ENCODE results near the gene MED29. TPM values are rescaled to one million over a fixed set of nuclear protein-coding genes. Genes with fewer than 3 reads are reported as not detected.

The MED29 gene
- total and polyA plus RNA-seq, 10 of the 15 experiments (the other 5 are each of a cell fraction or from before 2014, with no cell fraction given), result 3.2 to 36.6 (median 22.8) TPM

DNA sequence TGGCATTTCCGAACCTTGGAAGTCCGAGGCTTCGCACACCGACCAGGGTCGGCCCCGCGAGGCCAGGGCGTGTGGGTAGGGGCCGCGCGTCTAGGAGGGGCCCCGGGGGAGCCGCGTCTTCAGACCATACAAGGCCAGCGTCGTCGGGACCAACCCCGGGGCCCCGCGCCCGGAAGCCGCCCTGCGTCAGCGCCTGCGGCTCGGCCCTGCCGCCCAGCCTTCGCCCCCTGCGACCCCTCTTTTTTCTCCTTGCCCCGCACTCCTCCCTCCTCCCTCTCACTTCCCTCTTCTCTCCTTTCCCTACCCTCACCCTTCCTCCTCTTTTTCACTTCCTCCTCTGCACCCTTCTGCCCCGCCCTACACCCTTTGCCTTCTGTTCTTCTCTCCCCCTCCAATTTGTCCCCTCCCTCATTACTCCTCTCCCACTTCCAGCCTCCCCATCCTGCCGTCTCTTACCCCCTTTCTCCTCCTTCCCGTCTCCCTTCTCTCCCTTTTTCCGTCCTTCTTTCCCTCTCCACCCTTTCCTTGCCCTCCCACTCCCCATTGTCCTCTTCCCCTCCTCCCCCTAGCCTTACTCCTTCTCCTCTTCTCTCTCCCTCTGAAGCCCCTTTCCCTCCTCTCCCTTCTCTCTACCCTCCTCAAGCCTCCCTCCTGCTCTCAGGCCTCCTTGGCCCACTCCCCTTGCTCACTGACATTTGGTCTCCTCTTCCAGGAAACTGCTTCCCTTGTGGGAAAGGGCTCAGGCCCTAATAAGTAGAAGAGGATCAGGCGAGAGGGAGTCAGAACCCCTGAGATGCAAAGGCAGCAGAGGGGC is 19.0 kb downstream of the MED29 start:
- no peaks in the 10 kb centered on the region for H4K20me1 ChIP-seq (ENCODE audit: control insufficient read depth, insufficient read depth)
- H3K36me3 ChIP-seq (ENCODE audit: control insufficient read depth in 2 of 2, insufficient read depth in 2 of 2, low read length in 1 of 2), result peaks cover 2 to 6% of the 10 kb centered on the region in 2 experiments; a peak in 2 of 4 replicates
- in situ Hi-C loops (cut with MboI) (loop anchor here (5.0 kb wide), 1 partner anchor 288 kb away; no protein-coding TSS in a partner anchor), intact Hi-C loops (cut with micrococcal nuclease; ENCODE audit: unreplicated experiment) (loop anchor here (5.0 to 10.0 kb wide), 3 partner anchors 125 to 378 kb away; partner anchors contain the start of genes EID2B and FBXO27)
- no peaks in the 10 kb centered on the region for H3K9me3 ChIP-seq (replicated peaks; ENCODE audit: control insufficient read depth, insufficient read depth, low read length)
- BruUV-seq (replicated peaks), result no TSS peak
- peaks cover 71% of the 10 kb centered on the region for H3K79me2 ChIP-seq (ENCODE audit: control insufficient read depth, insufficient read depth, low read length)
- H2AFZ ChIP-seq (ENCODE audit: control insufficient read depth, low read depth, low read length), result peak overlapping the region; percentile 38; the same call in 1 of the 2 replicates
- FAIRE-seq, result no peak
- CTCF ChIA-PET, result interaction anchor here (1.1 to 1.2 kb wide), 2 partner anchors 9 to 12 kb away, joined by 4 read pairs; no protein-coding TSS in a partner anchor
- POLR2A ChIA-PET, result no interaction called here
- H3K4me3 ChIP-seq, result peak overlapping the region; percentile 67
- peaks cover 22% of the 10 kb centered on the region for H3K4me1 ChIP-seq (ENCODE audit: control insufficient read depth, insufficient read depth, low read length)
- DNase-seq (ENCODE audit: low read depth, low spot score), result no peak
- SMC1A ChIA-PET (ENCODE audit: uncharacterized antibody, unreplicated experiment), result interaction anchor here (3.0 kb wide), 1 partner anchor 12 kb away, joined by 18 read pairs; no protein-coding TSS in a partner anchor
- H3K4me2 ChIP-seq (ENCODE audit: control insufficient read depth, insufficient read depth), result peak overlapping the region; percentile 77
- ATAC-seq, result peak; percentile 47
- H3K27me3 ChIP-seq (replicated peaks in 1 of 2; ENCODE audit: control insufficient read depth in 2 of 2, insufficient read depth in 2 of 2, low read length in 1 of 2), result no peaks in the 10 kb centered on the region
- peak overlapping the region; percentile 100 for H3K27ac ChIP-seq (ENCODE audit: control insufficient read depth, insufficient read depth)
- peak overlapping the region; percentile 80 for H3K9ac ChIP-seq (ENCODE audit: control insufficient read depth, insufficient read depth, low read length)
- under 1% methylated on average over 24 of the region's 35 CpGs for whole genome bisulfite sequencing (ENCODE audit: insufficient coverage, insufficient replicate concordance, low lambda C conversion rate, missing lambda C conversion rate)
- RAD21 ChIA-PET (ENCODE audit: unreplicated experiment), result interaction anchor here (4.5 kb wide), 1 partner anchor 12 kb away, joined by 37 read pairs; no protein-coding TSS in a partner anchor
- TF ChIP-seq ZBTB4 (CRISPR knock-in tag; IDR thresholded peaks at IDR 0.05), result no peak
- peak; percentile 96 for TF ChIP-seq NR2F1 (conservative IDR thresholded peaks at IDR 0.05)
- peak; percentile 32; the same call in 1 of the 2 replicates for TF ChIP-seq ZNF622 (IDR thresholded peaks at IDR 0.05)
- no peak for TF ChIP-seq NR2C2 (IDR thresholded peaks at IDR 0.05; ENCODE audit: borderline replicate concordance, control insufficient read depth, insufficient read length, low read depth)
- TF ChIP-seq REST (IDR thresholded peaks at IDR 0.05; ENCODE audit: low read depth, low read length), result 0 out of 2 replicates have a peak, but pooled peaks have one; percentile 8
- no peak for TF ChIP-seq SMAD5 (IDR thresholded peaks at IDR 0.05; ENCODE audit: low read depth)
- peak; percentile 100 for TF ChIP-seq HDGF (IDR thresholded peaks at IDR 0.05)
- peak; percentile 96 for TF ChIP-seq POLR2AphosphoS5 (IDR thresholded peaks at IDR 0.05; ENCODE audit: low read length)
- TF ChIP-seq GATAD2B (conservative IDR thresholded peaks at IDR 0.05; ENCODE audit: low read depth), result peak; percentile 96
- TF ChIP-seq EP300 (IDR thresholded peaks at IDR 0.05; ENCODE audit: borderline replicate concordance in 1 of 2, control insufficient read depth in 1 of 2, low read depth in 2 of 2, low read length in 2 of 2), result peak; percentile 63 to 77; a peak in 3 of 4 replicates
- peak; percentile 70 for TF ChIP-seq BMI1 (IDR thresholded peaks at IDR 0.05; ENCODE audit: borderline replicate concordance)
- TF ChIP-seq, protein P1, sequence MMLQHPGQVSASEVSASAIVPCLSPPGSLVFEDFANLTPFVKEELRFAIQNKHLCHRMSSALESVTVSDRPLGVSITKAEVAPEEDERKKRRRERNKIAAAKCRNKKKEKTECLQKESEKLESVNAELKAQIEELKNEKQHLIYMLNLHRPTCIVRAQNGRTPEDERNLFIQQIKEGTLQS (IDR thresholded peaks at IDR 0.05; ENCODE audit: borderline replicate concordance, extremely low read depth, low read depth, low read length), result no peak
- no peak for TF ChIP-seq STAT3 (IDR thresholded peaks at IDR 0.05; ENCODE audit: low read depth, low read length)
- peak; percentile 86; the same call in 1 of the 3 replicates for TF ChIP-seq POU2F2 (IDR thresholded peaks at IDR 0.05; ENCODE audit: borderline replicate concordance, low read depth, low read length)

Data from GM12878 (cell line).